Upper lobe of left lung (tissue), 6 donors: ENCODE results near the gene ADAM19. TPM values are rescaled to one million over a fixed set of nuclear protein-coding genes. Genes with fewer than 3 reads are reported as not detected.

Source experiments
- ATAC-seq, 2 donors: fragments of 200-7000 bp; cut with Tn5 transposase; one replicate each; pipeline ENCODE4 v1.9.1; 2022; ENCODE audit warnings: mild to moderate bottlenecking in 2 of 2, moderate library complexity in 2 of 2; ENCODE audit not compliant: low FRiP score in 2 of 2
- DNase-seq, 2 donors: peaks; one replicate each; pipeline ENCODE4 v3.0.0-alpha.2; 2019 to 2020
- H3K27ac ChIP-seq, 4 donors: fragments of 200-600 bp; sonication (generic); one replicate each; pipeline ENCODE4 v1.5.1; 2016 to 2019
- H3K27me3 ChIP-seq, 4 donors: fragments of 200-600 bp; sonication (generic); one replicate each; pipeline ENCODE4 v1.5.1; 2017 to 2019
- H3K36me3 ChIP-seq, 4 donors: fragments of 200-600 bp; sonication (generic); one replicate each; pipeline ENCODE4 v1.5.1; 2016 to 2019
- H3K4me1 ChIP-seq, 4 donors: fragments of 200-600 bp; sonication (generic); one replicate each; pipeline ENCODE4 v1.5.1; 2018 to 2019
- H3K4me3 ChIP-seq, 4 donors: fragments of 200-600 bp; sonication (generic); one replicate each; pipeline ENCODE4 v1.5.1; 2017 to 2019; ENCODE audit warnings: mild to moderate bottlenecking in 2 of 4, moderate library complexity in 1 of 4
- H3K9me3 ChIP-seq, 4 donors: fragments of 200-600 bp; sonication (generic); one replicate each; pipeline ENCODE4 v1.5.1; 2018 to 2019
- EP300 ChIP-seq, 4 donors: sonication (generic); formaldehyde crosslinking; IDR thresholded peaks; one replicate each; pipeline ENCODE4 v1.5.1; 2017; ENCODE audit warnings: antibody characterized with exemption in 4 of 4, control low read depth in 2 of 4
- POLR2A ChIP-seq, 4 donors: fragments of 450-650 bp; IDR thresholded peaks; one replicate each; pipeline ENCODE4 v1.5.1; 2016 to 2017; ENCODE audit warnings: antibody characterized with exemption in 4 of 4, mild to moderate bottlenecking in 2 of 4
- POLR2AphosphoS5 ChIP-seq, 2 donors: sonication (generic); formaldehyde crosslinking; IDR thresholded peaks; one replicate each; pipeline ENCODE4 v1.5.1; 2017; ENCODE audit warnings: antibody characterized with exemption in 2 of 2
- WGBS, 2 donors: methylation state at CpG; one replicate each; pipeline ENCODE4 v1.1.5; 2017 to 2018; 5-methylcytosine and 5-hydroxymethylcytosine counted together
- total RNA-seq, 6 donors: library from RNA; depleted of rRNA in 4 of 6; stranded (reverse); fragments of >200 nt in 4 of 6; gene quantifications; one replicate each; pipeline versions ENCODE4 v1.1.0 to v1.2.1, GENCODE V29; 2016 to 2021
- TF ChIP-seq, protein P1 (sequence below), 6 experiments: fragments of 450-650 bp in 4 of 6; fragments of 200-600 bp in 2 of 6; sonication (generic) in 2 of 6; IDR thresholded peaks; one replicate each; pipeline ENCODE4 v1.5.1; 2016 to 2019; ENCODE audit warnings: antibody characterized with exemption in 6 of 6
- donor health status: DM: no; HTN: no; CAD: no; lungs with moderate emphysema.
- donor health status: DM: no; HTN: yes; CAD: no; lungs with severe emphysema.

The ADAM19 gene
- total RNA-seq, 6 donors from 2014 or later = 5.5 to 17.0 (median 7.1) TPM

GRCh38 chr5:157616785-157617184, 41.2 kb upstream of the ADAM19 start:
- Histone ChIP-seq H3K4me3 (no peak overlapping the region), H3K36me3 (no peaks in the 10 kb centered on the region), H3K4me1 (no peaks in the 10 kb centered on the region), H3K27me3 (no peaks in the 10 kb centered on the region), H3K9me3 (no peaks in the 10 kb centered on the region), H3K27ac (no peak overlapping the region)
- no peak for TF ChIP-seq POLR2A (IDR thresholded peaks at IDR 0.05)
- TF ChIP-seq POLR2AphosphoS5 (IDR thresholded peaks at IDR 0.05) = no peak
- no peak for TF ChIP-seq EP300 (IDR thresholded peaks at IDR 0.05)
- TF ChIP-seq, protein P1, sequence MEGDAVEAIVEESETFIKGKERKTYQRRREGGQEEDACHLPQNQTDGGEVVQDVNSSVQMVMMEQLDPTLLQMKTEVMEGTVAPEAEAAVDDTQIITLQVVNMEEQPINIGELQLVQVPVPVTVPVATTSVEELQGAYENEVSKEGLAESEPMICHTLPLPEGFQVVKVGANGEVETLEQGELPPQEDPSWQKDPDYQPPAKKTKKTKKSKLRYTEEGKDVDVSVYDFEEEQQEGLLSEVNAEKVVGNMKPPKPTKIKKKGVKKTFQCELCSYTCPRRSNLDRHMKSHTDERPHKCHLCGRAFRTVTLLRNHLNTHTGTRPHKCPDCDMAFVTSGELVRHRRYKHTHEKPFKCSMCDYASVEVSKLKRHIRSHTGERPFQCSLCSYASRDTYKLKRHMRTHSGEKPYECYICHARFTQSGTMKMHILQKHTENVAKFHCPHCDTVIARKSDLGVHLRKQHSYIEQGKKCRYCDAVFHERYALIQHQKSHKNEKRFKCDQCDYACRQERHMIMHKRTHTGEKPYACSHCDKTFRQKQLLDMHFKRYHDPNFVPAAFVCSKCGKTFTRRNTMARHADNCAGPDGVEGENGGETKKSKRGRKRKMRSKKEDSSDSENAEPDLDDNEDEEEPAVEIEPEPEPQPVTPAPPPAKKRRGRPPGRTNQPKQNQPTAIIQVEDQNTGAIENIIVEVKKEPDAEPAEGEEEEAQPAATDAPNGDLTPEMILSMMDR (IDR thresholded peaks at IDR 0.05) = no peak
- DNase-seq (no peak), ATAC-seq (no peak)
- WGBS, 2 donors = 86 to 90% methylated on average over 4 of the region's 4 CpGs

DNA sequence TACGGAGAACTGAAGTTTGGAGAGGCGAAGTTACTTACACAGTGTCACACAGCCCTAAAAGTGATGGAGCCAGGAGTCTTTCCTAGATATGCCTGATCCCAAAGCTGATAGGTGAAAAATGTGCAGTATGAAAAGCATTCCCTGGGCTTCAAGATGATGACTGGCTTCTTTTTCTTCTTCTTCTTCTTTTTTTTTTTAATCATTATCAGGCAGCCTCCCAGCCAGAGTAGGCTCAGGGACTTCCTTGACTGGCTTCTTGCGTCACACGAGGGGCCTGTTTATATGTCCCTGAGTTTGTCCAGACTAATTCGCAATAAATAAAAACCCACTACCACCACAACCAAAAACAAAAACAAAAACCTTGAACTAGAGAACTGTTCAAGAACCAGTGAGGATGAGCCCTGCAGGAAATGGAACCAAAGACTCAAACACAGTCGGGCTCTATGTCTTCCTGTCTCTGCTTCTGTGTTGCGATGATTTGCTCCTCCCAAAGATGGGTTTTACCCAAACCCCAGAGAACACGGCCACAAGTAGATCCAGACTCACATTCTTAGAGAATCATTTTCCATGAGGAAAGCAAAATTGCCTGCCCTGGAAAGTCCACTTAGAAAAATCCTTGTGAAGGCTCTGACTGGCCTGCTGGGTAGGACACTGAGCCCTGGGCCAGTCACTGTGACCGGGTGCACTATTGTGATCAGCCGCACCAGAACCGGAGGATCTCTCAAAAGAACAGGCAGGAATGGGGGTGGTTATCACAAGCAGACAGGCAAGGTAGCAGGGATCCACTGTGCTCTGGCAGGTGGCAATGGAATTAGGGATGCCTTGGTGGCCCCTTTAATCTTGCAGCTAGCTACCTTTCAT, 38.0 kb upstream of the ADAM19 start:
- no peak overlapping the region for H3K4me3 ChIP-seq
- TF ChIP-seq EP300 (IDR thresholded peaks at IDR 0.05) (no peak), POLR2A (IDR thresholded peaks at IDR 0.05) (no peak), POLR2AphosphoS5 (IDR thresholded peaks at IDR 0.05) (no peak)
- TF ChIP-seq, protein P1 (IDR thresholded peaks at IDR 0.05) = no peak
- DNase-seq (peak in 1 of 2 donors; percentile 32), ATAC-seq (no peak)
- no peaks in the 10 kb centered on the region for H3K4me1 ChIP-seq
- H3K27ac ChIP-seq = no peak overlapping the region
- H3K9me3 ChIP-seq = no peaks in the 10 kb centered on the region
- H3K27me3 ChIP-seq = no peaks in the 10 kb centered on the region
- WGBS, 2 donors = 67 to 73% methylated on average over 11 of the region's 11 CpGs
- no peaks in the 10 kb centered on the region for H3K36me3 ChIP-seq

DNA sequence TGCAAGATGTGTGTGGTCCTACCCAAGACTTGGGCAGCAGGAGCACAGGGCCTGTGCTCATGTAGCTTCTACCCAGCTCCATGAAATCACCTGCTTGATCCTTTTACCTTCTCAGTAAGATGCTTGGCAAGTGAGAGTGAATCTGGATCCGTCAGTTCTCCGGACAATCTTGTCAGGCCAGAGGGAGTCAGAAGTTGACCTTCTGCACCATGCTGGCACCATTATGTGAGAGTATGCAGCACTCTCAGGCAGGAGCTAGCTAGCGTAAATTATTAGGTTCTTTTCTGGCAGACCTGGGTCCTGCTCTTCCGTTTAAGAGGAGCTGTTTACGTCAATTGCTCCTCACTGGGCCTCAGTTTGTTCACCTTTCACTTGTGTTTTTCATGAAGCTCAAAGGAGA, 37.0 kb upstream of the ADAM19 start:
- no peak for TF ChIP-seq POLR2A (IDR thresholded peaks at IDR 0.05)
- TF ChIP-seq POLR2AphosphoS5 (IDR thresholded peaks at IDR 0.05) = no peak
- TF ChIP-seq, protein P1 (IDR thresholded peaks at IDR 0.05) = no peak
- TF ChIP-seq EP300 (IDR thresholded peaks at IDR 0.05) = no peak
- ATAC-seq = no peak
- 79 to 94% methylated on average over 5 of the region's 5 CpGs for WGBS, 2 donors

DNA sequence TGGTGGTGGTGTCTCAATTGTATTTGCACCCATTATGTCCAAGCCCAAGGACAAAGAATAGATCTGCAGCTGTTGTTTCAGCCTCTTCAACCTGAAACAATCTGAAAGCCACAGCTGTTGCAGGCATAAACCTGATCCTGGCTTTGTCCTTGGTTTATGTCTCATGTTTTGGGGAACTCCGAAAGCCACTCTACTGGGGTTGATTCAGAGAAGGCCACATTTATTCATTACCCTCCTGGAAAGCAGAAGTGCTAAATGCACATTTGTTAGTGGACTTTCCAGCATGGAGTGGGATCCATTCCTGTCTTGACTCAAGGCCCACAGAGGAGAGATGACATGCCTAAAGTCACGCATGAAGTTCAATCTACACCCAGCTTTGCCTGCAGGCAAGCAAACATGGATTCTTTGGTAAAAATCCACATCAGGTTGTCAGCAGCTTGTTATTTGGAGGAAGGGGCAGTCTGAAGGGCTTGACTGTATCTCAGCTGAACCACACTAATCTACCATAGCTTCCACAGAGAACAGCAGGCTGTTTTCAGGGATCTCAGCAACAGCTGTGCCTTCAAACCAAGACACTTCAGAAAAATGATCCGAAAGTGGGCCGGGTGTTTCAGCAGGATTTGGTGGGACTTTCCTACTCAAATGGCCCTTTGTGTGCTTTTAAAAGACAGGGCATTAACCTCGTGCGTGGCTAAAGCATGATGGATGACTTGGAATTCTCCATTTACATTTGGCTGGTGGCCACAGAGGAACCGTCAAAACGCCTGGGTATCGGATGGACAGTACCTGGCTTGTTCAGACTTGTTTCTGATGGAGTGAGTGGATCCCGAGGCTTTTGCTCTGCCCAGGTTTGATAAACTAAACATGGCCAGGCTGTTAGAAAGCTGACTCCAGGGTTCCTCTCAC, 36.2 kb upstream of the ADAM19 start:
- Histone ChIP-seq H3K4me1 (peaks cover 0 to 4% (median 0%) of the 10 kb centered on the region in 4 donors), H3K27me3 (no peaks in the 10 kb centered on the region), H3K27ac (no peak overlapping the region), H3K36me3 (no peaks in the 10 kb centered on the region), H3K4me3 (no peak overlapping the region), H3K9me3 (no peaks in the 10 kb centered on the region)
- no peak for DNase-seq
- 64 to 75% methylated on average over 6 to 10 of the region's 10 CpGs for WGBS, 2 donors
- TF ChIP-seq, protein P1 (IDR thresholded peaks at IDR 0.05) = no peak
- no peak for TF ChIP-seq EP300 (IDR thresholded peaks at IDR 0.05)
- no peak for TF ChIP-seq POLR2A (IDR thresholded peaks at IDR 0.05)
- no peak for TF ChIP-seq POLR2AphosphoS5 (IDR thresholded peaks at IDR 0.05)
- no peak for ATAC-seq

More for the DNA sequence above, 37.0 kb upstream of the ADAM19 start:
- Histone ChIP-seq H3K9me3 (no peaks in the 10 kb centered on the region), H3K27me3 (no peaks in the 10 kb centered on the region), H3K4me3 (no peak overlapping the region), H3K36me3 (no peaks in the 10 kb centered on the region), H3K4me1 (no peaks in the 10 kb centered on the region), H3K27ac (no peak overlapping the region)
- no peak for DNase-seq
